ENCODE results near the gene MDFIC. TPM values are rescaled to one million over a fixed set of nuclear protein-coding genes. Genes with fewer than 3 reads are reported as not detected.

MDFIC gene
- total RNA-seq, 1 donor from 2014 or later = 24.8 TPM

GRCh38 chr7:114981323-114981722 lies 59.4 kb downstream of the MDFIC start:
- H3K4me3 ChIP-seq (ENCODE audit: low read depth, low read length) = no peak overlapping the region
- no peak for TF ChIP-seq CTCF (conservative IDR thresholded peaks at IDR 0.05; ENCODE audit: low read depth, low read length)
- no peak for DNase-seq (ENCODE audit: low read depth)

DNA sequence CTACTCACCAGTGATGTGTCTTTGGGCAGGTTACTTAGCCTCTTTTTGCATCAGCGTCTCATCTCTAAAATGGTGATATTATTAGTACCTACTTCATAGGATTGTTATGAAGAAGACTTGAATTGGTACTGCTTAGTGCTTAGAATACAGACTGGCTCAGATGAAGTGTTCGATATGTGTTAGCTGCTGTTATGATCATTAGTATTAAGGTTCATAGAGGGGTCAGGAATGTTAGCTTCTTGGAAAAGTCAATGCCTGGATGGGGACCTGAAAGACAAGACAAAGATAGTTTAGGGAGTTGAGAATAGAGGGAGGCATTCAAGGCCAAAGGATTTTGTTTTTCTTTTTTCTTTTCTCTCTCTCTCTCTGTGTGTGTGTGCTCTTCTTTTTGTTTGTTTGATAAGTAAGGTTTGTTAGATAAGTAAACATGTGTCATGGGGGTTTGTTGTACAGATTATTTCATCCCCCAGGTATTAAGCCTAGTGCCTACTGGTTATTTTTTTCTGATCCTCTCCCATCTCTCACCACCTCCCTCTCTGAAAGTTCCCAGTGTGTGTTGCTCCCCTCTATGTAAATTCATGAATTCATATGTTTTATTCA lies 63.3 kb downstream of the MDFIC start:
- no peak overlapping the region for H3K4me3 ChIP-seq (ENCODE audit: low read depth, low read length)

DNA sequence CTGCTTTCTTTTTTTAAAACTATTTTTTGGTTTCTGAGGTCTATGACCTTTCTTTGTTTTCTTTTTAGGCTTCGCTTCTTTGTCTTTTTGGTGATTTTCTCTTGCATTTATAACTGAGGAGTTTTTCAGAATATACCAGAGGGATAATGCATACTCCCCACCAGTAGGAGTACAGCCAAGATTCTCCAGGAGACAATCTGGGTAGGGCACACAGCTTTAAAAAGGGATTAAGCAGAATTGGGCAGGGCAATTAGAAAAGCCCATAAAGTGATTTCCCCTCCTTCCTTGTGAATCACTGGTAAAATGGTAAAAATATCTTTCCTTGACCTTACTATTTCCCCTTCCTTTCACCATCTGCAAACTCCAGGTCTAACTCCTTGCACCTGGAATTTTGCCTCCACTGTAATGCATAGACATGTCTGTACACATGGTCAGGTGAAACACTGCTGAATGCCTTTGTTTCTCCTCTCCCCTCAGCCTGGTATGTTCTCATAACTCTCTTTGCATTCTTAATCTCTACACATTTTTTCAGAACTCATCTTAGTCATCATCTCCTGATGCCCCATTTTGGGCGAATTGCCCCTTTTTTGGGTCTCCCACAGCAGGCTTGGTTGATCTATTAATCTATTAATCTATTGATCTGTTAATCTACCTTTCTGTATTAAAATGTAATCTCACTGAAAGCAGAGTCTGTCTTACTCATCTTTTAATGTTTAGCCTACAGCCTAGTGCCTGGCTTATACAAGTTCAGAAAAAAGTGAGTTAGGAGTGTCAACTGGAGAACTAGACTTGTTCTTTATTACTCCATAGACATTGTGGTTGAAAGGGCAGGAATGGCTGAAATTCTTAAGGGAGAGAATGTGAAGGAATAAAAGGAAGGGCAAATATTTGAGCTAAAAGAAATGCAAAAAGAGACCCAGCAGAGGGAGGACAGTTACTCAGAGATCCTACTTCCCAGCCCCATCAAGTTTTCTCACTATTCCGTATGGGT lies 64.6 kb downstream of the MDFIC start:
- peak; percentile 54 for DNase-seq (ENCODE audit: low read depth)
- no peak overlapping the region for H3K4me3 ChIP-seq (ENCODE audit: low read depth, low read length)
- peak; percentile 9 for TF ChIP-seq CTCF (conservative IDR thresholded peaks at IDR 0.05; ENCODE audit: low read depth, low read length)

More for the DNA sequence above, 63.3 kb downstream of the MDFIC start:
- TF ChIP-seq CTCF (conservative IDR thresholded peaks at IDR 0.05; ENCODE audit: low read depth, low read length) = no peak
- DNase-seq (ENCODE audit: low read depth) = no peak

DNA sequence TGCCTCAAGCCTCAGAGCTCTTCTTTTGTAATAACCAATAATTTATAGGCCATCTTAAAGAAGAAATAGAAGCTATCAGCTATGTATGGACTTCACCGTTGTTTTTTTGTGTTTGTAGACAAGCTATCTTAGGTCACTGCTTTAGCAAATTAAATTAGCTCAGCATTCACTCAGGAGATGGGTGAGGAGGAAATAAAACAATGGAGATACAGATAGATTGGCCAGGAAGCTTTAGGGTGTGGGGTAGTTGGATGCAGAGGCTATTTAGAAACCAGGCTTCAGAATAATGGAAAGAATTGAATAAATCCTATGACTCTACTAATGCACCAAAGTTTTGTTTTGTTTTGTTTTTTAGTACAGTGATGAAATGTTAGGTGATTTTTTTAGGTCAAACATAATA lies 66.1 kb downstream of the MDFIC start:
- DNase-seq (ENCODE audit: low read depth) = no peak
- TF ChIP-seq CTCF (conservative IDR thresholded peaks at IDR 0.05; ENCODE audit: low read depth, low read length) = no peak
- H3K4me3 ChIP-seq (ENCODE audit: low read depth, low read length) = no peak overlapping the region

DNA sequence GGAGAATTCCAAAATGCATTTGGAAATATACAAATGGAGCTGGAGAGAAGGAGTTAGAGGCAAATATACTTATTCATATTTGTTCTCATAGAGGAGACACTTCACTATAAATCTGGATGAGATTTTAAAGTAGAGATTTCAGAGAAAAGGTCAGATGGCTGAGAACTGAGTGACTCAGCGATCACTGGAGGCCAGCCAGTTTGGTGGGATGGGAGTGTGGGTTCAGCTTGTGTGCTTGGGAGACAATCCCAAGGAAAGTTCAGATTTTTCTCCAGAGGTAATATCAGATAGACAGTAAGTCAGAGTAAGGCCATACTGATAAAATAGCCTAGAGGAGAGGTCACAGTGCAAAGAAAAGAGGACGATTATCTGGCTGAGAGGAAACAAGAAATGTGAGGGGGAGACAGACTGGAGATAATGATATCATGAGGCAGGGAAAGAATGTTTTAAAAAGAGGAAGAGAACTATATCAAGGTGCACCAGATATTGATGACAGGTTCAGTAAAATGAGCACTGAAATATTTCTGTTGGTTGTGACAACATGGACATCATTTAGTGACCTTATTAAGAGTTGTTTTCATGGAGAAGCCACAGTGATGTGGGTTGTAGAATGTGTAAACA lies 67.0 kb downstream of the MDFIC start:
- TF ChIP-seq CTCF (conservative IDR thresholded peaks at IDR 0.05; ENCODE audit: low read depth, low read length) = no peak
- DNase-seq (ENCODE audit: low read depth) = no peak
- no peak overlapping the region for H3K4me3 ChIP-seq (ENCODE audit: low read depth, low read length)

DNA sequence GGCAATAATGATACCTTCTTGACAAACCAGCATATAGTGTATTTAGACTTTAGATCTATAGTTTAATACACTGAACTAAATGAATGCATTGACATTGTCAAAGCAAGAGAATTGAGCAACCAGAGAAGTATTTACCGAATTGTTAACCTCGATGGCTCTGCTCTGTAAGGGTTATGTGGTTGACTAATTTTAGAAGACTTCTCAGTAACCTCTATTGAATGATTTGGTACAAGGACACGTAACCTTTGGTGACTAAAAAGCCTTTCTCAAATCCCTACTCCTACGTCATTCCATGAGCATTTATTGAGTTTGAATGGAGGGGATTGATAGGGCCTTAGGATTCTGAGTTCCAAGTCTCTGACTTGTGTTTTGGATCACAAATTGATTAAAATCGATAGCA lies 67.6 kb downstream of the MDFIC start:
- no peak for TF ChIP-seq CTCF (conservative IDR thresholded peaks at IDR 0.05; ENCODE audit: low read depth, low read length)
- H3K4me3 ChIP-seq (ENCODE audit: low read depth, low read length) = no peak overlapping the region
- DNase-seq (ENCODE audit: low read depth) = no peak
